ENCODE results near the gene PLCE1.

GRCh38 chr10:94012834-94013233, 19.1 kb downstream of the PLCE1 start:
- TF ChIP-seq ELK1 (IDR thresholded peaks at IDR 0.05; ENCODE audit: borderline replicate concordance, low read depth, low read length) (no peak), CTCF (conservative IDR thresholded peaks at IDR 0.05; ENCODE audit: low read depth, low read length) (no peak), POLR2A (IDR thresholded peaks at IDR 0.05; ENCODE audit: low read depth, low read length) (no peak), RAD21 (IDR thresholded peaks at IDR 0.05; ENCODE audit: low read length) (no peak), RCOR1 (IDR thresholded peaks at IDR 0.05; ENCODE audit: insufficient replicate concordance, low read length) (no peak), USF2 (IDR thresholded peaks at IDR 0.05; ENCODE audit: low read depth, low read length) (no peak), MAFK (IDR thresholded peaks at IDR 0.05; ENCODE audit: low read depth, low read length) (no peak), FOS (IDR thresholded peaks at IDR 0.05; ENCODE audit: low read depth, low read length) (no peak), SMC3 (IDR thresholded peaks at IDR 0.05; ENCODE audit: low read depth, low read length) (no peak), BHLHE40 (IDR thresholded peaks at IDR 0.05; ENCODE audit: low read depth, low read length) (no peak)
